Stomach (tissue), 4 donors: ENCODE measurements around the gene ARHGAP29.

ENCODE experiments used
- CTCF ChIP-seq, 7 experiments: fragments of 450-650 bp in 4 of 7; fragments of 200-600 bp in 3 of 7; sonication (generic) in 3 of 7; IDR thresholded peaks; one replicate each; pipeline ENCODE4 v1.5.1; 2016 to 2019; ENCODE audit warnings: antibody characterized with exemption in 7 of 7, control low read depth in 2 of 7, mild to moderate bottlenecking in 1 of 7
- POLR2A ChIP-seq, 4 donors: fragments of 450-650 bp; IDR thresholded peaks; one replicate each; pipeline ENCODE4 v1.6.1; 2016; ENCODE audit warnings: antibody characterized with exemption in 4 of 4, control low read depth in 2 of 4, mild to moderate bottlenecking in 1 of 4, moderate library complexity in 1 of 4
- POLR2AphosphoS5 ChIP-seq, 3 donors: sonication (generic); formaldehyde crosslinking; IDR thresholded peaks; one replicate each; pipeline ENCODE4 v1.6.1; 2016; ENCODE audit warnings: antibody characterized with exemption in 3 of 3

- TF ChIP-seq CTCF (IDR thresholded peaks at IDR 0.05) (no peak), POLR2A (IDR thresholded peaks at IDR 0.05) (no peak), POLR2AphosphoS5 (IDR thresholded peaks at IDR 0.05) (no peak)
Measured at GRCh38 chr1:94259635-94260289, 22.4 kb upstream of the ARHGAP29 start.
